ENCODE measurements around the gene ST6GALNAC6.
"Not testable (repeated sequence)": the region's sequence is repeated elsewhere in the genome, so short reads cannot be mapped to it uniquely, and the experiment has no call there.

The ST6GALNAC6 gene

GRCh38 chr9:127855522-127855921, 43.9 kb downstream of the ST6GALNAC6 start:
- DNase-seq (ENCODE audit: low read depth in 3 of 3): no peak

- no peak for DNase-seq (ENCODE audit: low read depth in 3 of 3)
Measured at GRCh38 chr9:127854960-127855359, 44.4 kb downstream of the ST6GALNAC6 start.

DNA sequence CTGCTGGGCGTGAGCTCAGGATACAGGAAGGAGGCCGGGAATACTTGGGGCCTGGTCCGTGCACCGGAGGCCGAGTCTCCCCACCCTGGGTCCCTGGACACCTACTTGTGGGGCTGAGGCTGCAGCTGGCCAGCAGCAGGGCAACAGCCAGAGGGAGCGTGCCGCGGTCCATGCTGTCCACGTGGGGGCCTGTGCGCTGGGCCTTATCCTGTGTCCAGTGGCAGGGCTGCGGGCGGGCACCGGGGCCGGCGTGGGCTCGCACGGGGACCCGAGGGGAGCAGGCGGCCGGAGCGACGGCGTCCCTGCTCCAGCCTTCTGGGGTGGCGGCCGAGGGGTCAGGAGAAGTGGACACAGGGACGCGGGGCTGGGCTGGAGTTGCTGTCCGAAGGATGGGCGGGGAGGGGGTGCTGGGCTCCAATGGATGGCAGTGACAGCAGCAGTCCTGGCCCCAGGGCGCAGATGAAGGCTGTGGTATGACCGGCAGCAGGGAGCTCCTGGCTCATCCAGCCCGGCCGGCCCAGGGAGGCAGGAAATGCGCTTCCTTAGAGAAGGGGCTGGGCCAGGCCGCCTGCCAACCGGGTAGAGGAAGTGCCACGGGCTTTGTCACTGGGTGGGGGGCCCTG, 45.1 kb downstream of the ST6GALNAC6 start, which contains the start of gene ENG:
Gene ENG (minus strand): TSS at position 475 of the 623 bp plus-strand sequence. CDS start 303 bp downstream, at position 172.
- DNase-seq (ENCODE audit: low read depth in 3 of 3): no peak

- no peak for DNase-seq (ENCODE audit: low read depth in 3 of 3)
Measured at GRCh38 chr9:127853312-127854183, 45.9 kb downstream of the ST6GALNAC6 start.

- no peak for DNase-seq (ENCODE audit: low read depth in 3 of 3)
Measured at GRCh38 chr9:127852829-127853228, 46.6 kb downstream of the ST6GALNAC6 start.

DNA sequence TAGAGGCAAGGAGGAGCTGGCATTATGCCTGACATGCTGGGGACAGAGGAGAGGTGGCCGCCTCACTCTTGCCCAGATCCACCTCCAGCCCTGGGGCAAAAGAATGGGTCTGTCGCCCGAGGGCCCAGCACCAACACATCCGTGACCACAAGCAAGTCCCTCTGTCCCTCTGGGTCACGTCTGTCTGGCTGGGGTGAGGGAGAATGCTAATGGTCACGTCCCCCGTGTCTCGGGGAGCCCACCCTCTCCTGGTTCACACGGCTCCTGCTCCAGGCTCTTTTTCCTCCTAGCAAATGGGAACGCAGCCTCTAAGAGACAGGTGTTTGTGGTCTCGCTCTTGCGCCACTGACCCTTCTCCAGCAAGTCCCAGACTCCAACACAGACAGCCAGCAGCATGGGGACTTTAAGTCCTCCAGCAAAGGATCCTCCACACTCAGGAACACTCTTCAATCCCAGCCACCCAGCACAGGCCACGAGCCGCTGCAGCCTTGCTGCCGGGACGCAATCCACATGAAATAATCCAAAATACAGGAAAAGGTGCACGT, 49.0 kb downstream of the ST6GALNAC6 start:
- no peak for DNase-seq (ENCODE audit: low read depth in 3 of 3)

DNA sequence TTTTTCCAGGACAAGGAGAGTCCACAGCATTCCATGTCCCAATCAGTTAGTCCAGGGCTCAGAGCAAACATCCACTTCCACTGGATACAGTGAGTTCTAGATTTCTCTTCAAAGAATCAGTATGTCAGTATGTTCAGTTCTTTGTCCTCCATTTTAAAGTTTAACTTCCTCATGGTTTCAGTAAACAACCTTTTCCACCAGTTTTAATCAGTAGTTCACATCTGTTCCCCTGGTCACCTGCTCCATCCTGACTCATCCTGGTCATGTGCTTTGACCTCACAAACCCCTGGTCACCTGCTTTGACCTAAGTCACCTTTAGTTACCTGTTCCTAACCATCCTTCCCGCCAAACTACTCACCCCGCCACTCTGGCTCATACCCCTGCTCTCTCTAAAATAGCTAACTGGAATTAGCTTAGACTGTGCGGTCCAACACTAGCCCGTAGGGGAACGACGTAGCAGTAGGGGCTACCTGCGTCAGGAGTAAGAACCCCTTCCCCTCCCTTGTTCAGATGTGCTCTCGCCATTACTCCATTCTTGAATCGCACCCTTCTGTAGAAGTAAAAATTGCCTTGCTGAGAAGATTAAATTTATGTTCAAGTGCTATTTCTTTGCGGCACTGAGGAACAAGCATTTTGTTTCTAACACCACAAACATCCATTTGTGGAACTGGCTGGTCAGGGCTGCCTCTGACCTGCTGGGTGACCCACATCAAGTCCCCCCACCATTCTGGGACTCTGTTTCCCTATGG, 50.5 kb downstream of the ST6GALNAC6 start:
- no peak for DNase-seq (ENCODE audit: low read depth in 3 of 3)

GRCh38 chr9:127847833-127848755, 51.3 kb downstream of the ST6GALNAC6 start:
- DNase-seq (ENCODE audit: low read depth in 3 of 3): no peak

- no peak for DNase-seq (ENCODE audit: low read depth in 3 of 3)
Measured at GRCh38 chr9:127847178-127847510, 52.3 kb downstream of the ST6GALNAC6 start.

DNA sequence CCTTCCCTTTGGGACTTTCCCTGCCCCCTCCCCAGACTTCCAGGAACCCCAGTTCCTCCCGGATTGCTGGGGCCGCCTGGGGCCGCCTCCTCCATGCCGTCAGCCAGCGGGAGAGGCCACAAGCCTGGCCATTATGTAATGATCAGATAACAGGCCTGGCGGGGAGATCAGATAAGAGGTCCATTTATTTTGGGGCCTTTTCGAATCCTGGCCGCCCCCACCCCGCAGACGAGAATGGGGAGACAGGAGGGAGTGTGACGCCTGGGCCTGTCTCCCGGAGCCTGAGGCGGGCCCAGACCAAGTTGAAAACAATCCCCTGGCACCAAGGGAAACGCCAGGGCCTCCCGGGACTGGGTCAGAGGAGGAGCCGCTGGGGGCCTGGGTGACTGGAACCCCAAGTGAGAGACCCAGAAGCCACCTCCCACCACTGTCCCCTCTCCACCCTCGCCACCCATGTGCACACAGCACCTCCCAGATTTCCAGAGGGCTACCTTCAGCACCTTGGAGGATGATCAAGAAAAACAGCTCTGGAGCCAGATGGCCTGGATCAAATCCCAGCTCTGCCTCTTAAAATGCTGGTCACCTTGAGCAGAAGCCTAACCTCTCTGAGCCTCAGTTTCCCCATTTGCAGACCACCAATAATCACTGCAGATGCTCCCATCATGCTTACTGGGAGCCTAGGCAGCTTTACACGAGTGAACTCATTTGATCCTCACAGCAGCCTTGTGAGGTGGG, 52.8 kb downstream of the ST6GALNAC6 start:
- DNase-seq (ENCODE audit: low read depth in 3 of 3): no peak

GRCh38 chr9:127845619-127846018, 53.8 kb downstream of the ST6GALNAC6 start:
- DNase-seq (ENCODE audit: low read depth in 3 of 3): not testable (repeated sequence)

GRCh38 chr9:127844821-127845359, 54.5 kb downstream of the ST6GALNAC6 start:
- no peak for DNase-seq (ENCODE audit: low read depth in 3 of 3)

DNA sequence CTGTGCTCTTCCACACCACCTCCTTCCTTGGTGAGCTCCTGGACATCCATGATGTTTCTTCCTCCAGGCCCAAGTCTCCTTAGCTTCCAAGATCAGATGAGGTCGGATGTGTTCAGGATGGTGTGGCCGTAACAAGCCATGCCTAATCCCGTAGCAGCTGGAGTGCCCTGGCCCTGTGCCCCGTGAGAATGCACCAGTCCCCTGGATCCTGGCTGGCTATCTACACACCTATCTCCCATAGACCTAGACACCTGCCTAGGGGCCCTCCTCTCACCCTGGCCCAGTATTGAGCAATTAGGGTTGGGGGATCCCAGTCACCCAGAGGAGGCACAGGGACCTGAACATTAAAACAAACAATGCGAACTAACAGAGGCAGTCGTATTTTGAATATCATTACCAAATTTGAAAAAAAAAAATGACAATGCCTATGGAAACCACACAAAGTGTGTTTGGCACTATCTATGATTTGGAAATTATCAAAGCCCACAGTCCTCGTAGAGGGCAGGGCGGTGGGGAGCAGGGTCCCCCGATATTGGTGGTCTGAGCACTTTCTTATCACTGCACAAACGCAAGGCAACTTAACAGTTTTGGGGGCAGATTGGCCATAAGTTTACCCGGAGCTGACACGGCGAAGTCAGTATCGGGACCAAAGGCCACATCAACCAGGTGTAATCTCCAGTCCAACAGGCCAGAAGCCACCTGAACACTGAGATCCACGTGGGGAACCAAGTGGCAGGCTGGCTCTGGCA, 58.1 kb downstream of the ST6GALNAC6 start:
- no peak for DNase-seq (ENCODE audit: low read depth in 3 of 3)

GRCh38 chr9:127838375-127839078, 60.9 kb downstream of the ST6GALNAC6 start:
- no peak for DNase-seq (ENCODE audit: low read depth in 3 of 3)

DNA sequence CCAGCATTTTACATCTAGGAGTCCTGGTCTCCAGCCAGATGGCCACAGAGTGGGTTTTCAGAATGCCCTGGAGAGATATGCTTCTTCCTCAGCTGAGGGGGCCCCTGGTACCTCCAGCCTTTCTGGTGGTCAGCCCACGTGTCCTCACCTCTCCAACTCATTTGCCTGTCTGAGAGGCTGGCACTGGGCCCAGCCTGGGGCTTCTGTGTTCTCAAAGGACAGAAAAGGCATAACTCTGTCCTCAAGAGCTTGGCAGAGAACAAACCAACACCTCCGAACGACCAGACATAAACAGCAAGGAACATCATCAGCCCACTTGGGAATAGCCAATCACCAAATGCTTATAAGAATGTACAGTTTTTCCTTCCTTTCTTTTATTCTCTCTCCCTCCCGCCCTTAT, 62.1 kb downstream of the ST6GALNAC6 start:
- DNase-seq (ENCODE audit: low read depth in 3 of 3): no peak

DNA sequence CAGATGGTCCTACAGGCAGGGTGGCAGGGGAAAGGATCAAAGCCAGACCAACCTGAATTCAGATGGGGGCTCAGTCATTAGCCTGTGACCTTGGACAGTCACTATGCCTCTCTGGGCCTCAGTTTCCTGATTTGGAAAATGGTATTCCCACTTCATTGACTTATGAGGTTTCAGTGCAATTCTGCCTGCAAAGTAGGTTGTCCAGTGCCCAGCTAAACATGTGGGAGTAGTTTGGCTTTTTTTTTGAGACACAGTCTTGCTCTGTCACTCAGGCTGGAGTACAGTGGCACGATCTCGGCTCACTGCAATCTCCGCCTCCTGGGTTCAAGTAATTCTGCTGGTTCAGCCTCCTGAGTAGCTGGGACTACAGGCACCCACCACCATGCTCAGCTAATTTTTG, 62.8 kb downstream of the ST6GALNAC6 start:
- not testable (repeated sequence) for DNase-seq (ENCODE audit: low read depth in 3 of 3)

GRCh38 chr9:127835991-127836516, 63.3 kb downstream of the ST6GALNAC6 start:
- DNase-seq (ENCODE audit: low read depth in 3 of 3): peak in 1 of 3 donors; percentile 24

Data from stimulated activated CD4-positive, alpha-beta T cell treated with anti-CD3 and anti-CD28 coated beads, TNF-alpha, amount 100 ng/mL, for 48 hours (primary cell).